GM12891 (cell line): ENCODE results near the gene NAV2.

Experiments used
- DNase-seq: peaks from one replicate; pipeline ENCODE4 v3.0.0; 2011; ENCODE audit warnings: low spot score; ENCODE audit not compliant: insufficient read length
- FAIRE-seq: peaks from 2 replicates; lab custom pipeline; 2011; peaks lifted over from hg19 to GRCh38; lab: Jason Lieb, UNC
- PAX5 ChIP-seq: IDR thresholded peaks from 2 replicates; pipeline ENCODE4 v1.6.1; 2011; ENCODE audit warnings: low read length, moderate library complexity, mild to moderate bottlenecking; ENCODE audit not compliant: insufficient read depth, severe bottlenecking
- POLR2A ChIP-seq: IDR thresholded peaks from 2 replicates; pipeline ENCODE4 v1.6.1; 2011; ENCODE audit warnings: low read depth, low read length, control low read depth
- POLR2AphosphoS5 ChIP-seq: IDR thresholded peaks from 2 replicates; pipeline ENCODE4 v1.6.1; 2011; ENCODE audit warnings: low read depth, low read length, control low read depth
- POU2F2 ChIP-seq: IDR thresholded peaks from 2 replicates; pipeline ENCODE4 v1.6.1; 2011; ENCODE audit warnings: low read depth, mild to moderate bottlenecking, control low read depth, low read length, moderate library complexity
- SPI1 ChIP-seq: IDR thresholded peaks from 2 replicates; pipeline ENCODE4 v1.6.1; 2011; ENCODE audit warnings: low read depth, low read length, control low read depth
- TAF1 ChIP-seq: IDR thresholded peaks from 2 replicates; pipeline ENCODE4 v1.6.1; 2011; ENCODE audit warnings: low read depth, low read length, control low read depth

NAV2 gene

GRCh38 chr11:20015529-20016427 is 303.1 kb downstream of the NAV2 start:
- FAIRE-seq: no peak
- TF ChIP-seq TAF1 (no peak), PAX5 (no peak)
- DNase-seq: no peak

- DNase-seq (no peak), FAIRE-seq (no peak)
- TF ChIP-seq TAF1: no peak
- no peak for TF ChIP-seq POLR2AphosphoS5
- TF ChIP-seq POLR2A: no peak
- no peak for TF ChIP-seq POU2F2
- no peak for TF ChIP-seq PAX5
- TF ChIP-seq SPI1: no peak
These were observed 303.9 kb downstream of the NAV2 start for GRCh38 chr11:20016526-20016925.

- TF ChIP-seq POU2F2 (no peak), POLR2A (no peak)
- DNase-seq: no peak
- no peak for FAIRE-seq
These were observed 304.7 kb downstream of the NAV2 start for GRCh38 chr11:20017320-20017719.

GRCh38 chr11:20020198-20020597 is 307.6 kb downstream of the NAV2 start:
- TF ChIP-seq PAX5 (no peak), POLR2AphosphoS5 (no peak), POLR2A (no peak), SPI1 (no peak), POU2F2 (no peak)
- no peak for FAIRE-seq
- DNase-seq: no peak

GRCh38 chr11:20020716-20021115 is 308.1 kb downstream of the NAV2 start:
- DNase-seq (no peak), FAIRE-seq (no peak)
- TF ChIP-seq PAX5 (no peak), TAF1 (no peak), SPI1 (no peak), POU2F2 (no peak), POLR2AphosphoS5 (no peak), POLR2A (no peak)

GRCh38 chr11:20021212-20021611 is 308.6 kb downstream of the NAV2 start:
- TF ChIP-seq SPI1 (no peak), POU2F2 (no peak), POLR2A (no peak), PAX5 (no peak), POLR2AphosphoS5 (no peak), TAF1 (no peak)
- no peak for DNase-seq
- FAIRE-seq: no peak

- TF ChIP-seq PAX5: no peak
- no peak for TF ChIP-seq POU2F2
- TF ChIP-seq POLR2AphosphoS5: no peak
- FAIRE-seq: no peak
- no peak for DNase-seq
These were observed 309.2 kb downstream of the NAV2 start for GRCh38 chr11:20021771-20022362.

- DNase-seq: no peak
- FAIRE-seq: no peak
- no peak for TF ChIP-seq PAX5
These were observed 309.9 kb downstream of the NAV2 start for GRCh38 chr11:20022363-20023081.

GRCh38 chr11:20023082-20023426 is 310.4 kb downstream of the NAV2 start:
- no peak for FAIRE-seq
- TF ChIP-seq POU2F2 (no peak), PAX5 (no peak), POLR2AphosphoS5 (no peak), POLR2A (no peak), TAF1 (no peak), SPI1 (no peak)

GRCh38 chr11:20024172-20024935 is 311.7 kb downstream of the NAV2 start:
- FAIRE-seq: no peak
- DNase-seq: no peak
- no peak for TF ChIP-seq POU2F2
- no peak for TF ChIP-seq POLR2AphosphoS5
- no peak for TF ChIP-seq POLR2A
- TF ChIP-seq TAF1: no peak
- TF ChIP-seq SPI1: no peak
- TF ChIP-seq PAX5: no peak

More at GRCh38 chr11:20023082-20023426, 310.4 kb downstream of the NAV2 start:
- DNase-seq: no peak
